K562 (cell line): ENCODE measurements around the gene TMCC1. TPM values are rescaled to one million over a fixed set of nuclear protein-coding genes. Genes with fewer than 3 reads are reported as not detected.

Experiments
- BMI1 ChIP-seq: fragments of 150-350 bp; IDR thresholded peaks from 2 replicates; pipeline ENCODE4 v1.6.1; 2014; ENCODE audit warnings: low read length
- CHAMP1 ChIP-seq: fragments of 450-650 bp; IDR thresholded peaks from 2 replicates; pipeline ENCODE4 v1.6.1; 2016; ENCODE audit warnings: mild to moderate bottlenecking
- MGA ChIP-seq: fragments of 450-650 bp; IDR thresholded peaks from 2 replicates; pipeline ENCODE4 v1.6.1; 2016; ENCODE audit warnings: mild to moderate bottlenecking, moderate library complexity
- POLR3G ChIP-seq: IDR thresholded peaks from 2 replicates; pipeline ENCODE4 v1.6.1; 2011; ENCODE audit not compliant: insufficient read length, insufficient replicate concordance; ENCODE audit errors: extremely low read depth
- RAD21 ChIP-seq, 2 experiments: fragments of 250-450 bp in 1 of 2; fragments of 450-650 bp in 1 of 2; sonication (Bioruptor Pico) in 1 of 2; formaldehyde crosslinking in 1 of 2; IDR thresholded peaks in 1 of 2; conservative IDR thresholded peaks in 1 of 2; 2 replicates each; pipeline versions ENCODE4 v1.4.0 to v1.8.0; 2020 to 2022; ENCODE audit warnings: mild to moderate bottlenecking in 2 of 2, moderate library complexity in 1 of 2
- ZNF507 ChIP-seq: conservative IDR thresholded peaks from 2 replicates; pipeline ENCODE4 v1.6.1; 2017; ENCODE audit warnings: missing genetic modification characterization, missing compliant biosample characterization
- ZNF512 ChIP-seq: IDR thresholded peaks from 2 replicates; pipeline ENCODE4 v1.6.1; 2016; ENCODE audit warnings: missing genetic modification characterization, missing compliant biosample characterization
- polyA plus RNA-seq, 8 experiments: library from polyadenylated mRNA; depleted of rRNA in 4 of 8; stranded (reverse) in 5 of 8; unstranded in 3 of 8; fragments of >200 nt; fragmentation: Nextera tagmentation in 2 of 8; fragmentation: Illumina TruSeq in 1 of 8; extraction: Ambion mirVana in 2 of 8; extraction: Trizol in 1 of 8; gene quantifications; 2 replicates each; pipeline versions ENCODE4 v1.2.1 to v1.2.3, GENCODE V29; 2011 to 2014; ENCODE audit warnings: inconsistent platforms in 1 of 8, missing spikeins in 1 of 8
- total RNA-seq, 7 experiments: library from RNA; depleted of rRNA in 6 of 7; stranded (reverse); fragments of >200 nt in 6 of 7; fragmentation: Illumina TruSeq in 2 of 7; extraction: Trizol in 2 of 7; gene quantifications; 2 replicates each; pipeline versions ENCODE4 v1.2.1 to v1.2.3, GENCODE V29; 2011 to 2021; ENCODE audit warnings: low replicate concordance in 1 of 7

The TMCC1 gene
- total and polyA plus RNA-seq, 9 of the 15 experiments (the other 6 are each of a cell fraction or from before 2014, with no cell fraction given) = 0.89 to 8.7 (median 4.0) TPM

GRCh38 chr3:129868912-129869311 lies 24.6 kb downstream of the TMCC1 start (continued):
- no peak for TF ChIP-seq POLR3G
- no peak for TF ChIP-seq BMI1
- no peak for TF ChIP-seq MGA
- TF ChIP-seq ZNF507 (tag) = no peak
- TF ChIP-seq RAD21 (CRISPR knock-in tag; conservative IDR thresholded peaks at IDR 0.05 in 1 of 2, IDR thresholded peaks at IDR 0.05 in 1 of 2) = no peak
- no peak for TF ChIP-seq CHAMP1
- TF ChIP-seq ZNF512 = no peak
